HG03095 (cell line): Measurements from ENCODE around the gene STARD13.

Experiments
- ATAC-seq: cut with Tn5 transposase; IDR thresholded peaks from one replicate; pipeline ENCODE4 v1.9.1; 2021; ENCODE audit warnings: moderate library complexity; ENCODE audit not compliant: unreplicated experiment

Gene STARD13

GRCh38 chr13:33101835-33102234 lies 183.7 kb downstream of the STARD13 start:
- no peak for ATAC-seq

DNA sequence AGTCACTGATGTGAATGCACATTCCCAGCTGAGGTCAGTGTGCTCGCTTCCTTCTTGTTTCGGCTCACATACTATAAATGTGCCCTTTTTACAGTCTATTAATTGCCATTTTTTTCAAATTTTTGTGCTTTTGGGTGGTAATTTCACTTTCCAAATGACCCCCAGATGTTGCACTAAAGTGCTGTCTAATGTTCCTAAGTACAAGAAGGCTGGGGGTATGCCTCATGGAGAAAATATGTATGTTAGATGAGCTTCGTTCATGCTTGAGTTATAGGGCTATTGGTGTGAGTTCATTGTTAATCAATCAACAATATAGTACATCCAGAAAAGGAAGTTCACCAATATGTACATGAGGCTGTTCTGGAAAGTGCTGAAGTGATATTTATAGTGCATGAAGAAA lies 184.7 kb downstream of the STARD13 start:
- ATAC-seq: no peak

DNA sequence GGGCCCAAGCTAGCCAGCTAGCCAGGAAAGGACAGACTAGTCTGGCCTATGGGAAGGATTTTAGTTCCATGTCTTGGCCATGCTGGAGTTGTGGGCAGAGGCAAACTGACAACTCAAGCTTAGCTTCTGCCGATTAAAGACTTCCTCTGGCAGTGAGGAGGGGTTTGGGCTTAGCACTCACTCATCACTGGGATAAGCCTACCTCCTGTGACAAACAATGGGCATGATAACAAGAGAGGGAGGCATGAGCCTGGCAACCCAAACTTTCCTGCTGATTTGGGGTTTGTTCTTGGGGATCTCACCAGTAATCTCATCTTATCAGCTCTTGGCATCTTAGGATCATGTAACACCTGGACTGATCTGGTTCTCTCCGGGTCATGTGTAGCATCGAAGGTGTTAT lies 185.7 kb downstream of the STARD13 start:
- no peak for ATAC-seq

DNA sequence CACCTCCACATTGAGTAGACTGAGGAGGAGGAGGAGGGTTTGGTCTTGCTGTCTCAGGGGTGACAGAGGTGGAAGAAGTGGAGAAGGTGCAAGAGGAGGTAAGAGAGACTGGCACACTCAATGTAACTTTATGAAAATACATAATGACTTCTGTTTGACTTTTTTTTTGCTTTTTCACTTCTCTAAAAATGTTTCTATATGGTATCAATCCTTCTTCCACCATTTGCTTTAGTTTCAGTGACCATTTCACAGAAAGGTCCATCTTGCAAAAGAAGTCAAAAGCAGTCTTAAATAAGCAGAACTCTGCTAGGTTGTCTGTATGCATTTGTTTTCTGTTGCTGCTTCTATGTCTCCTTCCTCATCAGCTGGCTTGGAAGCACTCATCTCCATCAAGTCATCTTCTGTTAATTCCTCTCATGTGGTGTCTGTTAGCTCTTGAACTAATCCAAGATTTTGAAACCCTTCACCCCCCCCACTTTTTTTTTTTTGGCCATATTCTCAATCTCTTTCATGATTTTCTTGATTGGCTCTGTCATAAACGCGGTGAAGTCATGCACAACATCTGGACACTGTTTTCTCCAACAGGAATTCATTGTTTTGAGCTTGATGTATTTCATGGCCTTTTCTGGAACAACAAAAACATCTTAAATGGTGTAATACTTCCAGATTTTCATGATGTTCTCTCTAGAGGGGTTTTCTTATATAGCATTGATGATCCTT lies 188.5 kb downstream of the STARD13 start:
- no peak for ATAC-seq

- no peak for ATAC-seq
These were observed 193.2 kb downstream of the STARD13 start for GRCh38 chr13:33092073-33092987.

DNA sequence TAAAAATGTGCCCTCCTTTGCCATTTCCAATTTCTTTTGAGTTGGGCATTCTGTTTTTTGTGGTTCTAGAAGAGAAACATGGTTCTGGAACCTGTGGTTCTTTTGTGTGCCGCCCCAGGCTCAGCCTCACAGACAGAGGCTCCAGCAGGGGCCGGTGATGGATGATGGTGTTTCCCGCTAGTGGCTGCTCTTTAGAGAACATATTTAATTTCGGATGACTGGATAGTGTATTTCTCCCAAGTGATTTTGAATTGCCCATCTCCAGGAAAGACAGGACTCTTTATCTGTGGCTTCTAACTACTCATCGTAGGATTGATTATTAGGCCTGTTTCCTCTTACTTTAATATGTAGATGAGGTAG lies 194.2 kb downstream of the STARD13 start:
- ATAC-seq: no peak

DNA sequence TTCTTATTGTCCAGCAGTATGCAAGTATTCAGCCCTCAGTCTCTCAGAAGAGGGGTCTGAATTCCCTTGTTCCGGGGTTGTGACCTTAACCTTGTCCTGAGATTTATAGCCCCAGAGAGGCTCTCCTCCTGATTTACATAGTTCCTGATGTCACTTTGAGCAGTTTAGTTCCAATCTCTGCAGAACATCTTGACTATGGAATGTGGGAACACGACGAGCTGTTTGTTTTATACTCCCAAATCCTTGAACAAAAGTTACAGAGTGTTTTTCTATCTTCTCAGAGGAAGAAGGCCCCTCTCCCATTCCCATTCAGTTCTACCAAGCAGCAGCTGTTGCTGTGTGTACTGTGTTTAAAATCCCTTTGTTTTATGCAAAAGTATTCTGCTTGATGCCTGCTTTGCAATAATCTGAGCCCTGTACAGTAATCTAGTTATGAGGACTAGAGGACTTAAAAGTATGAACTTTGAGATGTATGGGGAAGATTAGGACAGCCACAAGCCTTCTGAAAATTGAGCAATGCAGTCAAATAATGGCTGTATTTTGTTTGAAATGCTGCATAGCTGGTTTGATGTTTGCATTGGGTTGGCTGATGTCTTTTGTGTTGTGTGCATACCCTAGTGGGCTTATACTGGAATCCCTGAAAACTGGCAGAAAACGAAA lies 194.7 kb downstream of the STARD13 start:
- no peak for ATAC-seq

- ATAC-seq: no peak
These were observed 196.2 kb downstream of the STARD13 start for GRCh38 chr13:33089311-33089710.

- no peak for ATAC-seq
These were observed 197.8 kb downstream of the STARD13 start for GRCh38 chr13:33087790-33088189.

DNA sequence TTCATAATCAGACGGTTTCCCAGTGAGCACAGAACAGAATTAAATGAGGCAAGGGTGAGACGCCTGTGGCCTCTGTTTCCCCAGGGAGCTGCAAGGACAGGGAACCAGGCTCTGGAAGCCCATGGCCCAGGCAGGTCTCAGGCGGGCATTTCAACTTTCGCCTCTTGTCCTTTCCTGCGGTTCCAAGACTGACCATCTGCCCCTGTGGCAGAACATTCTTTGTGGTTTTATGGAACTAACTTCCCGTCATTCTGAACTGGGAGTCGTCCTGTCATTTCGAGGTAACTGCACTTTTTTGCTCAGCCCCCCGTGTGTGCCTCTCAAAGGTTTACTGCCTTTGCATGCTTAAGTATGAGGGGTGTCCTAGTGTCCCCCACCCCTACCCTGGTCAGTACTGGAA lies 198.5 kb downstream of the STARD13 start:
- ATAC-seq: no peak

- ATAC-seq: no peak
These were observed 202.5 kb downstream of the STARD13 start for GRCh38 chr13:33083054-33083453.

DNA sequence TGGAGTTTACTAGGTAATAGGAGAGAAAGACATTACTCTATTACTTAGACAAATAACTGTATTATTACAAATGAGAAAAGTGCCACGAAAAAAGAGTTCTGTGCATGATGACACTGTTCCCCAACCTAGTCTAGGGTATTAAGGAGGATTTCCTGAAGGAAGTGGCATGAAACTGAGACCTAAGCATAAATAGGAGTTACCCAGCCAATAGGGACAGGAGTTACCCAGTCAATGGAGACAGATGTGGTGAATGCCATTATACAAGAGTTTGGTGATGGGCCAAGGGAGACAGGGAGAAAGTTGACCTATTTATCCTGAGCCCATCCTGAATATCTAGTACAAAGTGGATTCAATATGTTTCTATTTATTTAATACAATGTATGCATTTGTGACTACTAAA lies 203.9 kb downstream of the STARD13 start:
- ATAC-seq: no peak

DNA sequence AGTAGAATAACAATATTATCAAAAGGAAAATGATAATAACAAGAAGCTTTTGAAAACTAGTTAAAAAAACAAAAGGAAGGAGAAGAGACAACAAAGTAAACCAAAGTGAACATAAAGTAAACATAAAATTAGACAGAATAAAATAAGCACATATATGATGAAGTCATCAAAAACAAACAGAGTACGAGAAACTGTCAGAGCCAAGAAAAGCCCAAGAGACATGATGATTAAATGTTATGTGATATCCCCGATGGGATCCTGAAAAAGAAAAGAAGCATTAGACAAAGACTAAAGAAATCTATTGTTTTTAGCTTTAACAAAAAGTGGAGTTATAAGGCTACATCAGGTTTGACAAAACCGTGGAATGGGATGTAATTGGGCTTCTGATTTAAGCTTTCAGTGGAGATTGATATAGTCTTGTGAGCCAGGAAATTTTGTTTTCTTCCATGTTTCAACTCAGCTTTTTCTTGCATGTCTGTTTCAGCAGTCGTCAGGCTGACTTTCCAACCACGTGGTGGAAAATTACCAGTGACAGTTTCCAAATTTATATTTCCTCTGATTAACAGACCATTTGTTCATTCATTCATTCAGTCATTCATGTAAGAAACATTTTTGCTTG lies 204.5 kb downstream of the STARD13 start:
- ATAC-seq: no peak

DNA sequence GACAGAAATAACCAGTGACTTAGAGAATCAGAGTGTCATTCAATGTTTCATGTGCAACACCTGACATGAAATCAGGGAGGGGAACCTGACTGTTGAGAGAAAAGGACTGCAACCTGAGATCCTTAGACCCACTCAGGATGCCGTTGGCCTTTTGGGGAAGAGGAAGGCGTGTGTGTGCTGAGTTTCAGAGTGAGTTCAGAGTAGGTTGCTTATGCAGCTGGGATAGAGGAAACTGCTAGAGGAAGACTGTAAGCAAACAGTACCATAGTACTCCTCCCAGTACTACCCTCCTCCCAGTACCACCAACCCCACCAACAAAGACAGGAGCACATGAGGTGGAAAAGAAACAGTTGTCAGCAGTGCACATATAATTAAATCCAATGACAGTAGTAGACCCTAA lies 205.6 kb downstream of the STARD13 start:
- ATAC-seq: no peak

- ATAC-seq: no peak
These were observed 207.3 kb downstream of the STARD13 start for GRCh38 chr13:33078263-33078662.

DNA sequence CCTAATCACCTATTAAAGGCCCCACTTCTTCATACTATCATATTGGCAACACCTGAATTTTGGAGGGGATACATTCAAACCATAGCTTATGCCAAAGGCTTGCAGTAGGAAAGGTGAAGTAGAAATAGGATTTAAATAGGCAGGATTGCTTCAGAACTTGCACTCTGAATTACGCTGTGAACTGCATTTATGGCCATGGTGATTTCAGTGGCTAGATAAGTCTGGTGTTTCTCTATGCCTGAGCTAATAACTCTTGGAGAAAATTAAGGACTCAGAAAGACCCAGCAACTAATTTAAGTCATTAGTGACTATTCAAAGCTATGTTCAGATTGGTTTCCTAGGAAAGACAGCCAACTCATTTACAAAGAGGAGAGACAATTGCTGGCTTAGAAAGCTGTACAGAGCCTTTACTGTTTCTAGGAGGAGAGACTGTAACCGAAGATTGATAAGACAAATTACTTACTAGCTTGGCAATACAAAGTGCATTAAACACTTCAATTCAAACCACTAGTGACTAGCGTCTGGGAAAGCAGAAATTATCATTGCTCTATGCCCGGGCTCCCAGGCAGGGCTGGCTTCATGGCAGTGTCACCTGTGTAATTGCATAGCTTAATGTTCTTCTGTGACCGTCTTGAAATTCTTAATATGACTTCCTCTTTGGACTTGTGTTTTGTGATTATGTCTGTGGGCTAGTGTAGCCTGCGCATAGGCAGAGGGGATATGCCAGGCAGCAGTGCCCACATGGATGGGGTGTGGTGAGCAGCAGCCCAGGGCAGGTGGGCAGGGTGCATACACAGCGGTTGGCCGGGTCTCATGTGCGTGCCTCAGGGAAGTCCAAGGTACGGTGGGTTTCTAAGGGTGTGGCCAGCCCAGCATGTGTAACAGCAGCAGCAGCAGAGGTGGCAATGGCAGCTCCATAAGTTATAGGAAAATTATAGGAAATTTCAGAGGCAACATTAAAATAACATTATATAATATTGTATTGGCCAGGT lies 209.3 kb downstream of the STARD13 start:
- no peak for ATAC-seq

- ATAC-seq: no peak
These were observed 212.2 kb downstream of the STARD13 start for GRCh38 chr13:33073338-33073737.

DNA sequence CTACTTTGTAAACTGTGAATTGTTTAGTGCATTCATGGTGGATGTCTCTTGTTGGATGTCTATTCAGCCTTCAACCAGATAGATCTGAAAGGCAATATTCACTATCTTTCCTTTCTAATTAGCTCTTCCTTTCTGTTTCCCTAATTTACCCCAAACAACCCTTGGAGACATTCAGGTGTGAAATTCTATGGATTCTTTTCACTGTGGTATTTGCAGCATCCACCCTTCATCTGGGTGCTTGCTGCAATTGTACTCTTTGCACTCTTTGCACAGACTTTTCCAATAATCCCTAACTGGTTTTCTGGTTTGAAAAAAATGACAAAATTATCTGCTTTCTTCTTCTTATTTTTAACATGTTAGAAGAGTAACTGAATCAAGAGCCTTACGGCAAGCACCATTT lies 212.8 kb downstream of the STARD13 start:
- ATAC-seq: no peak

DNA sequence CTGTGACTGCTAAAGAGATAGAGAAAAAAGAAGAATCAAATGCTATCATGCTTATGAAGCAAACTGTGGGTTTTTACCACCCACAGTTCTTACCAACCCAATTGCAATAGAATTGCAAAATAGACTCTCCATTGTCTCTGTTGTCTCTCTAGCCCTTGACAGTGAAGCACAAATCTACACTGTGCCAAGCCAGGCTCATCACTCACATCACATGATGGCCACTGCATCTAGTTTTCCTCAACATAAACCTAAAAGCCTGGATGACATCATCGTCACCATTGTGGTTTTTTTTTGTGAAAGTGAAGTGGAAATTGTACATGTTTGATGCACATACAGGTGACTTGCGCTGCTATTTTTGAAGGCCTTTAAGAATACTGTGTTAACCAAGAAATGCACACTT lies 213.3 kb downstream of the STARD13 start:
- ATAC-seq: no peak

DNA sequence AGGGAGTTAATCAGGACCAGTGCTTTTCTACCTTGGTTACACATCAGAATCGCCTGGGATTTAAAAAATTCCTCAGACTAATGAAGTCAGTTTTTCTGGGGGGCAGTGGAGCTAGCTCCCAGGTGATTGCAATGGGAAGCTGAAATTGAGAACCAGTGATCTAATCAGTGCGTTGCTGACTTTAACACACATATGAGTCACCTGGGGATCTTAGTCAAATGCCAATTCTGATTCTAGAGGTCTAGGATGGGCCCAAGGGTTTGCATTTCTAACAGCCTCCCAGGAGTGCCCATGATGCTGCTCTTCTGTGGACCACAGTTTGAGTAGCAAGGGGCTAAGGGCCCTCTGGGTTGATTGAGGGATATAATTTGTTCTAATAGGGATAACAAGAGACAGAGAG lies 214.8 kb downstream of the STARD13 start:
- ATAC-seq: no peak
